Activated CD4-positive, alpha-beta T cell treated with anti-CD3 and anti-CD28 coated beads, Interleukin-2, amount 50 U/mL, for 16 hours (primary cell): Measurements from ENCODE around the gene RGS7BP.

Experiments used
- DNase-seq: peaks from one replicate; pipeline ENCODE4 v3.0.0-alpha.2; 2020

Gene RGS7BP

DNA sequence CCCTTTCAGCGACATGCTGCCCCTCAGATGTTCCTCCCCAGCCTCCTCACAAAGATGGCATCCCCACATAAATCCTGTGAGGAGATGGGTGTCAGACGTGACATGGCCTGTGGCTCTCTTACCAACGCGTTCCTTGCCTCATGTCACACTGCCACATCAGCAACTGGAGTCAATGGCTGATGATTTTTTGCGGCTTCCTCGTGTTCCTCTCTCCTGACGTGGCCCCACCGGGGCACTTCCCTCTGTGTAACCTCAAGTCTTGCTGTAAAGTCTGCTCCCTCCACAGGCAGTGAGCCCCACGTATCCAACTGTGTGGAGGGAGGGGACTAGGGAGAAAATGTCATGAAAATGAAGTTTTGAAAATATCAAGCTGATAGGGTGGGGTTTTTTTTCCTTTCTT, 131.3 kb downstream of the RGS7BP start:
- peak; percentile 17 for DNase-seq

DNA sequence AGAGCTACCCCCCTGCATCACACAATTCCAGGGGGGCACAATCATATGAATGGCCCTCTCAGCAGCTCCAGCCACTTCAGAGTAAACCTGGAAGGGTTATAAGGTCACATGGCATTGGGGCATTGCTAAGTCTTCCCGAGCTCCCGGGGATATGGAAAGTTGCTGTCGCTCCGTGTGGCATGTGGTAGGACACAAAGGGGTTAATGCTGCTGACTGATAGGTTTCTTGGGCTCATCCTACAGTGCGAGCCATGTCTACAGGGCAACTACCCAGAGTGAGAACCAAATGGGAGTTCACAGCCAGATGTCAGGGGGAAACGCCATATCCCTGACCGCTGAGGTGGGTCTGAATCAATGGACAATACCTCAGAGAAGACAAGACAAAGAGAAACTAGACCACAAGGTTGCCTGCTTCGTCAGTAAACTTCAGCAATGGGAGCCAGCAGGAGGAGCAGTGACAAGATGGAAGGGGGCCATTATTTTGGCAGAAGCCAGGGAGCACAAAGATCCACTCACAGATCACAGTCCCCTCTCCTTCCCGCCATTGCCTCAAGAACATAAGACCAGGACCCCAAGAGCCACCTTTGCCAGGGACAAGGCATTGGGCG, 132.1 kb downstream of the RGS7BP start:
- no peak for DNase-seq

DNA sequence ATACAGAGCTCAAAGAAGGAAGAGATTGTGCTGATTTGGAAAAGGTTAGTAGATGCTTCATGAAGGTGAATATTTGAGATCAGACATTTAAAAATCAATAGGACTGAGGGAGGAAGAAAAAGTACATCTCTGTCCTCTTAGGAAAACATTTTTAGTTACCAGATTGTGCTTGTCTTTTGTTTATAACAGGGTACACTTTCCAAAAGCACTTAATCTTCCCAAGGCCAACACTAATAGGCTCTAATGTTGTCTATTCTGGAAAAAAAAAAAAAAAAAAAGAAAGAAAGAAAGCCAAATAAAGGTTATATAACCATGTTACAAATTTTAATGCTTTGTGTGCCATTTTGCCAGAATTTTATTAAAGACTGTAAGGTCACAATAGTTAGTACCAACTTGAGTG, 139.0 kb downstream of the RGS7BP start:
- no peak for DNase-seq

DNA sequence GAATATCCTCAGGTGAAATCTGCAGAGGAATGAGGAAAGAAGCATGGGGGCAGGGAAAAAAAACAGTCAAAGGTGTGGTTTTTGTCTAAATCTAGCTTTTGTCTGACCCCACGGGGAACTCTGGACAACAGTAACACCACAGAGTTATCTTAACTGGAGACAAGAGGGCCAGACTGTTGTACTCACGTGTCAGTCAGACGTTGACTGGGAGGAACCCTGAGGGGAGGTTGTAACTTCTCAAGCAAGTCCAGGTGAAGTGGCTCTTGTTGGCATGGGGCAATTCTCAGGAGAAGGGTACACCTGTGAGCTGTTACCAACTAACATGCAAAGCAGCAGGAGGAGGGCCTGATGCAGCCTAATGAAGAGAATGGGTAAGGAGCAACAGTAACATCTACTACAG, 140.4 kb downstream of the RGS7BP start:
- DNase-seq, result no peak

DNA sequence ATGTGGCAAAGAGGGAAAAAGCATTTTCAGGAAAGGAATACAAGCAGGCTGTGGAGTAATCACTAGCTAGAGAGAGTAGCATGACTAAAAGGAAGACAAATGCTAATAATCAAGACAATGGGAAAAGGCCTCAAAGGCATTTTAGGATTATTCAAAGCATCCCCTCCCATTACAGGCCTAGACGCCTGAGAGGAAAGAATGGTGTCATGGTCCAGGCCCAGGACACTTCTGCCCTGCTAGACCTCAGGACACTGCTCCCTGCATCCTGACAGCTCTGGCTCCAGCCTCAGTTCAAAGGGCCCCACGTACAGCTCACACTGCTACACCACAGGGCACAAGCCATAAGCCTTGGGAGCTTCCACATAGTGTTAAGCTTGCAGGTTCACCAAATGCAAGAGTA, 143.7 kb downstream of the RGS7BP start:
- DNase-seq, result no peak

DNA sequence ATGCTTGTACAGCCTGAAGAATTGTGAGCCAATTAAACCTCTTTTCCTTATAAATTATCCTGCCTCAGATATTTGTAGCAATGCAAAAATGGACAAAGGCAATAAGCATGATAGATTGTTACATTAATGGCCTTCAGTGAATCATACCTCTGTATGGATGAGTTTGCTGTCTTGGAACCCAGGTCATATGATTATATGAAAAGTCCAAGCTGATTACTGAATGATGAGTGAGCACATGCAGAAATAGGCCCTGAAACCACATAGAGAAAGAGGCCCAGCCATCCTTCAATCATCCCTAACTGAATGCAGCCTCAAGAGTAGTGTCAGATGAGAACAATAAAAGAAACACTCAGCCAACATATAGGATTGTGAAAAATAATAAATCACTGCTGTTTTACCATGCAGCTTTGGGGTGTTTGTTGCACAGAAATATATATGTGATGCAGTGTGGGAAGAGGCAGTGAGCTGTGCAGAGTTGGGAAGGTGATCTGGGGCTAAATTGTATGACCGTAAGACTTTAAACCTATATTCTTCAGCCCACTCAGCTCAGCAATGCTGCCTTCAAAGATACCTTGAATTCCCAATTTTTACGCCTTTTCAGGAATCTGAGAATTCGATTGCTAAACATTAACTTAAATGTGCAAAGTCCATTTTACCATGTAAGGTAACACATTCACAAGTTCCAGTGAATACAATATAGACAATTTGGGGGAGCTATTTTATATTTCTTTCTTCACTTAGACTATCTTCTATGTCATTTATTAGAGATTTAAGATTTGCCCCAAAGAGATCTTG, 148.1 kb downstream of the RGS7BP start:
- no peak for DNase-seq

DNA sequence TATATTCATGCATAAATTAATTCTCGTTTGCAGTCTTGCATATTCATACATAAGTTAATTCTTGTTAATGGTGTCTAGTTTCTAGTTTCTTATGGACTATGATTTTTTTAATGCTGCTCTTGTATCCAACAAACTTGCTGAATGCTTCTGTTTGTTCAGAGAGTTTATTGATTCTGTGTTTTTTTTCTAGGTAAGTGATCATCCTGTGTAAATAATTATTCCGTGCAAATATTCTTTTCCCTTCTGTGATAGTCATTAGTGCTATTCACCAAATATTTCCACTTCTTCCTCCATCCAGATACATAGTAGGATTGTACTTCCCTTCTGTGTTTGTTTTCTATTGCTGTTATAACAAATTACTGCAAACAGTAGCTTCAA, 148.7 kb downstream of the RGS7BP start:
- DNase-seq, result no peak

DNA sequence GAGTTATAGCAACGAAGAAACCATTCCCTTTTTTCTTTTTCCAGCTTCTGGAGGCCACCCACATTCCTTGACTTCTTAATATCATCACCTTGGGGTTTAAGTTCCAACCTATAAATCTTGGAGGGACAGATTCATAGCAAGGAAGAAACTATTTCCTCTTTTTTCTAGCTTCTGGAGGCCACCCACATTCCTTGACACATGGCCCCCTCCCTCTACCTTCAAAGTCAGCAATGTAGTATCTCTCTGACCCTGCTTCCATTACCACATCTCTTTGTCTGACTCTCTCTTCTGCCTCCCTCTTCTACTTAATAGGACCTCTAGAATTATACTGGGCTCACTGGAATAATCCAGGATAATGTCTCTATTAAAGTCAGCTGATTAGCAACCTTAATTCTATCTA, 149.8 kb downstream of the RGS7BP start:
- no peak for DNase-seq

DNA sequence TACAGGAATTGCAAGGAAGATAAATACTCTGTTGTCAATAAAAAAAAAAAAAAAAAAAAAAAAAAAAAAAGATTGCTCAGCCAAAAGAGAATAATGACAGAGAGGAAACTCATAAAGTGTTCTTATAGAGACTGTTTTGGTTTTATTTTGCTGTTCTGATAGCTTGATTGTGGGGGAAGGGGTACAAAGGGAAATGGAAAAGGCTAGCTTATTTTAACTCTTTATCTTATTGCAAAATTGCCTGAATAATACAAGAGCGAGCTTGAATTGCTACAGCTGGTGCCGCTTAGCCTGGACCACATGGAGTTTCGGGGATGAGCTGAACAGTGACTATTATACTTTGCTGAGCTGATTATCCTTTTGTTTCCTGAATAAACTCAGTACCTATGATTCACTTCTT, 153.5 kb downstream of the RGS7BP start:
- DNase-seq, result no peak
